ENCODE results near the gene NTM.

NTM gene

GRCh38 chr11:131756479-131757110, 386.2 kb downstream of the NTM start:
- no peak for DNase-seq

DNA sequence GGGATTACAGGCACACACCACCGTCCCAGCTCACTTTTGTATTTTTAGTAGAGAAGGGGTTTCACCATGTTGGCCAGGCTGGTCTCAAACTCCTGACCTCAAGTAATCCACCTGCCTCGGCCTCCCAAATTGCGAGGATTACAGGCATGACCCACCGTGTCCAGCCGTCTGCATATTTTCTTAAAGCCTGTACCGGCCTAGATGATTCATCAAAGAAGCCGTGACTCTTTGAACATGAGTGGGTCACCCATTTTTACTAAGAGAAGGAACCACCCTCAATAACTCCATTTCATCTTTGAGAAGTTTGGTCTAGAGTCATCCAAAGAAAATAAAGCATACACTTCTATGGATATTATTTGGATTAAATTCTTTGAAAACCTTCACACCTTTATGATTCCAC, 388.3 kb downstream of the NTM start:
- DNase-seq, result no peak

DNA sequence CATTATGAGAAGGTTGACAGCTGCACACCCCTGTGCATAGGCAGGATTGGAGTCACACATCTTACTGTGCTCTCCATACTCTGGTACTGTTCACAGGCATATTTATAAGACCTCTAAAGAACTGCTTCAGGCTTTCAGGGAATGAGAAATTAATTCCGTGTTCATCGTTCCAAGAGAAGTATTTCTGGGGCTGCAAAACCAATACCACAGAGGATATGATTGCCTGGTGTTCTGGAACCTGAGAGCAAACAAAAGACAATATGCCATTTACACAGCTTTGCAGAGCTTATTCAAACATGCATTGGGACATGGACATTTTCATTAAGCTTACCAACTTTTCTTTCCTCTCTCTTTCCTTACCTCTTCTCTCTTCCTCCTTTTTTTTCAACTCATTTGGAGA, 388.7 kb downstream of the NTM start:
- no peak for DNase-seq

GRCh38 chr11:131760091-131761061, 390.0 kb downstream of the NTM start:
- DNase-seq, result no peak

DNA sequence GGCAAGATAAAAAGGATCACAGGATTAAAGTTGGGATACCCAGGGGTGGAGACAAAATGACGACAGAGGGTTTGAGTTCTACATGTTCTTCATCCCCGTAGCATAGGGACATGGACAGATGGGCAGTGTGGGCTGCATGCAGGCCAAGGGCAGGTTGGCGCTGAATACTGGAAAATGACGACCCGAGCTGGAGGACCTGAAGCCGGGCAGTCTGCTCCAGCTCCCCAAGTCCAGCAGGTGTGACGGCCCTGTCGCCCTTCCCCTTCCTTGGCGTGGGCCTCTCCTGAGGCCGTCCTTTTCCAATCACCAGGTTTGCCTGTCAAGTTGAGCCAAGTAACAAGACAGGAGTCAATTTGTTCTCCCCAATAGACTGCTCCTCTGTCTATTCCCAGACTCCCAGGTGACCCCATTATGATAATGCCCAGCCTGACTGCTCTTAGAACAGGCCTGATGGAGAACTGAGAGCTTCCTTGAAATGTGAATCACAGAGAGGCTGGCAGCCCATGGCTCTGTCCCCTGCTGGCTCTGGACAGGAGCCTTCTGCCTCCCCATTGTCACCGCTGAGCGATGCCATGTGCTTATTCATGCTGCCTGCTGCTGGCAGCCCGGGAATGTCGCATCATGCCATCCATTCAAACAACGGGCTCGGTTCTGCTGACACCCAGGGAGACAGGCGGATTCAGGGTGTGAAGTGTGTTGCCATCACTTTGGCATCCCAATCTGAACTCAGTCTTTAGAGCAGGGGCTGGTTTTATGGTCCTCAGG, 392.1 kb downstream of the NTM start:
- no peak for DNase-seq

- DNase-seq, result no peak
Measured at GRCh38 chr11:131763193-131763890, 392.9 kb downstream of the NTM start.

- DNase-seq, result no peak
Measured at GRCh38 chr11:131764126-131764525, 393.7 kb downstream of the NTM start.

DNA sequence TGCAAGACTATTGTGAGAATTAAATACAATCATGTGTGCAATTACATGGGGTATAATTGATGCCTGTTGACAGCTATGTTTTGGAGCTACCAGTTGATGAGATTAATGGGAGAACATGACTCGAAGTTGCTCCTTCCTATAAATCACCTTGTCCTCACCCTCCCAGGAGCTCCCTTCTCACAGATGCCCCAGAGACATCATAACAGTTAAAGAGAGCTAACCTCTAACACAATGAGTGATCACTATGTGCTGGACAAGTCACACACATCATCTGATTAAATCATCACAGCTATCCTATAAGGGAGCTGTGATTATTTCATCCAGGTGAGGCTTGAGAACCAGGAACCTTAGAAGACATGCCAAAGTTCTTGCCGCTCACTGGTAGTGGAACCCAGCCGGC, 394.2 kb downstream of the NTM start:
- DNase-seq, result no peak

- DNase-seq, result no peak
Measured at GRCh38 chr11:131766637-131767036, 396.2 kb downstream of the NTM start.

DNA sequence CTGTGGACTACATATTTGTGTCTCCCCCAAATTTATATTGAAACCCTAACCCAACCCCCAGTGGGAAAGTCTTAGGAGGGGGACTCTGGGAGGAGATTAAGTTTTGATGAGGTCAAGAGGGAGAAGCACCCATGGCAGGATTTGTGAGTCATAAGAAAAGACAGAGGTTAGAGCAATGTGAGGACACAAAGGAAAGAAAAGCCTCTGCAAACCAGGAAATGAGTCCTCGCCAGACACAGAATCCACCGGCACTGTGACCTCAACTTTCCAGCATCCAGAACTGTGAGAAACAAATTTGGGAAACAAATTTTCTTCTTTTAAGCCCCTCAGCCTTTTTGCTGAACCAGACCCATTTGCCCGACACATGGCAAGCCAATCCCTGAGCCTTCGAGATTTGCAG, 397.0 kb downstream of the NTM start:
- DNase-seq, result no peak

GRCh38 chr11:131770801-131771200, 400.4 kb downstream of the NTM start:
- DNase-seq, result no peak

- no peak for DNase-seq
Measured at GRCh38 chr11:131771471-131771870, 401.1 kb downstream of the NTM start.

- no peak for DNase-seq
Measured at GRCh38 chr11:131773626-131774025, 403.2 kb downstream of the NTM start.

- DNase-seq, result no peak
Measured at GRCh38 chr11:131776211-131776610, 405.8 kb downstream of the NTM start.

DNA sequence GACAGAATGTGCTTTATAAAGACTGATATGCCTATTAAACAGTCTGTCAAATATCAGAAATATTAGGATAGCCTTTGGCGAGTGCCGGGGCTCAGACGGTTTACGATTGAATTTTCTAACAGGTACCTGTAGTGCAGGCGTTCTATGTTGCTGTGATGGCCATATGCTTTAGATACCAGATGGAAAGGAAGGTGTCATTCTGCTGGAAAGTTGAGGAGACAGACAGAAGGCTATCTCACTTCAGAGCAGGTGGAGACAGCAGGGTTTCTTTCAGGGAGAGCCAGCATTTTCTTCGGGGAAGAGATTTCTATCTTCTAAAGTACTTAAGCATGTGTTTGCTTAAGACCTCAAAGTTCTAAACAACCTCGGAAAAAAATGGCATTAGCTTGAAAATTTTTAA, 415.4 kb downstream of the NTM start:
- DNase-seq, result no peak

GRCh38 chr11:131787119-131787518, 416.7 kb downstream of the NTM start:
- DNase-seq, result no peak

GRCh38 chr11:131790586-131790985, 420.2 kb downstream of the NTM start:
- DNase-seq, result no peak

DNA sequence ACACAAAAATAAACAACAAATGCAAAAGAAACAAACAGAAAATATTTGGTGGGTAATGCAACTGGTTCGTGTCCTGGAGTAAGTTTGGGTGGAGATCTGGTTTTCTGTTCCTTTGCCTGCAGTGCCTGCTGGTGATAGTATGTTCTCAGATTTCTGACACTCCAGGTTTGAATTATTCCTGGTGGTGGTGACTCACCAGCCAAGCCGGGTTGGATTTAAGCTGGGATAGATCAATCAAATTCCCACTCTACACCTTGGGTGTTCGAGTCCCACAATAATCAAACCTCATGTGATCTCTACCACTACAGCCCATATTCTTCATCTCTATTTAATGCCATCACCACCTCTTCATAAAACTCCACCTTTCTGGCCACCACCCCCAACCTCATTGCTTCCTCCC, 421.8 kb downstream of the NTM start:
- DNase-seq, result no peak

DNA sequence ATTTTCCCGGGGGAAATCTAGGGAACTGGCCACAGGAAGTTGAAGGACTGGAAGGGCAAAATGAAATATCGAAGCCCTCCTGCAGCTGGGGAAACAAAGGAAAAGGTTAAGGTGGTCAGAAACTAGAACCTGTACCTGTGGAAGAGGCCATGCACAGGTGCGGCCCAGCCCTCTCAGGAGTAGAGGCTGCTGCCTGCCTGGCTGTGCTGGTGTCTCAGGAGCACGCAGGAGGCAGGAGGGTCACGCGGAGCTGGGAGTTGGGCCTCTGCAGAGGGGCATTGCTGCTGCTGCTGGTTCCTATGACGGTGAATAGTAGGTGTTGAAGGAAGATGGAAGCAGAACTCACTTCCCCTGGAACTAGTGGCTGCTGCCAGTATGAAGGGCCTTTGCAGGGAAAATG, 425.7 kb downstream of the NTM start:
- no peak for DNase-seq

DNA sequence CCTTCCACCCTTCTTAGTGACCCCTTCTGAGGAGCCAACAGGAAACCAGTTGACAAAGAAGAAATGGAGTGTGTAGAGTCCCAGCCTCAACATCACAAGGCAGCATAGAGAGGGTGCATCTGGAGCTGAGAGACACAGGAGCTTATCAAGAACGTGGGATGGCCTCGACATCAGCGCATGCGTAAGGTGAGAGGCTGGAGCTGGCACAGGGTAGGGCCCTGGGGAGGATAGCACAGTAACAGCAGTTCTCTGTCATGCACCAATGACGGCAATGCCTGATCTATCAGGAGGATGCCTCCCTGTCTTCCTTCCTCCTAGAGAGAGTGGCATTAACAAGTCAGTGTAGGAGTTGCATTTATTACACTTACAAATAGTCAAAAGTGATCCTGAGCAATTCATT, 426.1 kb downstream of the NTM start:
- no peak for DNase-seq

DNA sequence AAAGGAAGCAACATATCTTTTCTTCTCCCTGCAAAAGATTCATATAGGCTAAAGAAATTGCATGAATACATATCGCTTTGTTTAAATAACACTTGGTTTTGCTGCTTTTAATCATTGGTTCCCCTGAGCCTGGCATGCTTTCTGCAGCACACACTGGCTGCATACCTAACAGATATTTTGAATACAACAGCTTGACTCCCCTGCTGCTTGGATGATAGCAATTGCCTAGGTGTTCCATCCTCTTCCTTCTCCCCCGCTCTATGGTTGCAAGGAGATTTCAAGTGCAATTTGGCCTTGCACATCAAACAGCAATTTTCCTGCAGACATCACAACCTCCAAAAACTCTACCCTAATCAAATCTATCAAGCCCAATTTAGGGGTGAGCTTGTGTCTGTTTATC, 430.0 kb downstream of the NTM start:
- DNase-seq, result no peak

GRCh38 chr11:131802440-131803115, 432.2 kb downstream of the NTM start:
- DNase-seq, result no peak

Data from DMS 273 treated with DMSO at 0.1 percent for 48 hours (cell line).